Osteoblast (primary cell): ENCODE measurements around the gene ZNF106. TPM values are rescaled to one million over a fixed set of nuclear protein-coding genes. Genes with fewer than 3 reads are reported as not detected.

Source experiments
- DNase-seq: peaks from one replicate; pipeline ENCODE4 v3.0.0; 2011; ENCODE audit warnings: low spot score, mixed read lengths; ENCODE audit not compliant: insufficient read length; ENCODE audit errors: missing footprints
- H2AFZ ChIP-seq: 2 replicates; pipeline ENCODE4 v1.6.0; 2011; ENCODE audit warnings: mild to moderate bottlenecking, low read length
- H3K27ac ChIP-seq: 2 replicates; pipeline ENCODE4 v1.5.1; 2011; ENCODE audit warnings: mild to moderate bottlenecking, low read depth, low read length, moderate library complexity
- H3K27me3 ChIP-seq: 2 replicates; pipeline ENCODE4 v1.6.0; 2012; ENCODE audit warnings: mild to moderate bottlenecking, control low read depth, inconsistent platforms, low read length, moderate library complexity; ENCODE audit not compliant: insufficient read depth
- H3K36me3 ChIP-seq: 2 replicates; pipeline ENCODE4 v1.5.1; 2011; ENCODE audit warnings: mild to moderate bottlenecking, low read length, control low read depth, moderate library complexity; ENCODE audit not compliant: insufficient read depth
- H3K4me1 ChIP-seq: 2 replicates; pipeline ENCODE4 v1.5.1; 2011; ENCODE audit warnings: mild to moderate bottlenecking, low read length, control low read depth, moderate library complexity; ENCODE audit not compliant: insufficient read depth
- H3K4me2 ChIP-seq: 2 replicates; pipeline ENCODE4 v1.6.0; 2011; ENCODE audit warnings: mild to moderate bottlenecking, low read length; ENCODE audit not compliant: insufficient read depth
- H3K4me3 ChIP-seq: fragments of 200-600 bp; sonication (generic); 3 replicates; pipeline ENCODE4 v1.5.1; 2012; ENCODE audit warnings: mild to moderate bottlenecking, low read length, inconsistent platforms; ENCODE audit not compliant: insufficient read depth
- H3K79me2 ChIP-seq: 2 replicates; pipeline ENCODE4 v1.6.0; 2012; ENCODE audit warnings: mild to moderate bottlenecking, low read length, control low read depth, inconsistent platforms; ENCODE audit not compliant: insufficient read depth
- H3K9me3 ChIP-seq: 2 replicates; pipeline ENCODE4 v1.5.1; 2011; ENCODE audit warnings: low read depth, low read length, control low read depth
- H4K20me1 ChIP-seq: 2 replicates; pipeline ENCODE4 v1.6.0; 2012; ENCODE audit warnings: mild to moderate bottlenecking, low read length, control low read depth; ENCODE audit not compliant: insufficient read depth
- CTCF ChIP-seq: IDR thresholded peaks from 2 replicates; pipeline ENCODE4 v1.5.1; 2011; ENCODE audit warnings: mild to moderate bottlenecking, low read depth, low read length, moderate library complexity; ENCODE audit errors: extremely low read depth
- small RNA-seq: library from RNA; depleted of rRNA; stranded (forward); fragments of <200 nt; gene quantifications from one replicate; pipeline ENCODE3, GENCODE V24; 2012
- total RNA-seq: library from RNA; depleted of rRNA; stranded (reverse); fragments of >200 nt; gene quantifications from 2 replicates; pipeline ENCODE4 v1.2.3, GENCODE V29; 2012

ZNF106 gene
- total RNA-seq, 1 donor, result 89.0 TPM

GRCh38 chr15:42363487-42363886, 127.5 kb downstream of the ZNF106 start:
- H3K36me3 ChIP-seq, result no peaks in the 10 kb centered on the region
- no peak overlapping the region for H3K27ac ChIP-seq
- H3K79me2 ChIP-seq, result no peaks in the 10 kb centered on the region
- H3K4me3 ChIP-seq, result no peak overlapping the region
- H2AFZ ChIP-seq, result no peak overlapping the region
- H3K27me3 ChIP-seq, result no peaks in the 10 kb centered on the region
- no peak overlapping the region for H3K4me2 ChIP-seq
- no peaks in the 10 kb centered on the region for H3K4me1 ChIP-seq
- no peaks in the 10 kb centered on the region for H4K20me1 ChIP-seq
- TF ChIP-seq CTCF, result no peak
- H3K9me3 ChIP-seq, result no peaks in the 10 kb centered on the region
- no peak for DNase-seq

Small RNAs within 50 kb of the gene (small RNA-seq; reads per million reads assigned to genes)
- not detected for gene RNU6-188P

Other genes with a start within 250 kb of the ZNF106 start
- gene GANC, start 217.9 kb downstream of the ZNF106 start, total RNA-seq, result 21.0 and 24.2 TPM in 2 replicates
- 85.8 and 88.4 TPM in 2 replicates for gene TMEM87A, start 217.7 kb downstream of the ZNF106 start, total RNA-seq
- 1.1 and 3.2 TPM in 2 replicates for gene CAPN3, start 131.6 kb downstream of the ZNF106 start, total RNA-seq
- gene SNAP23, start 4.5 kb upstream of the ZNF106 start, total RNA-seq, result 81.4 and 87.5 TPM in 2 replicates
- gene LRRC57, start 57.7 kb upstream of the ZNF106 start, total RNA-seq, result 16.3 and 17.4 TPM in 2 replicates
- gene HAUS2, start 57.7 kb upstream of the ZNF106 start, total RNA-seq, result 18.5 and 20.6 TPM in 2 replicates
- gene STARD9, start 84.5 kb upstream of the ZNF106 start, total RNA-seq, result 9.4 and 13.0 TPM in 2 replicates
- 7.6 and 9.7 TPM in 2 replicates for gene CDAN1, start 246.0 kb upstream of the ZNF106 start, total RNA-seq